HepG2 (cell line): ENCODE results near the gene MAP2K3. TPM values are rescaled to one million over a fixed set of nuclear protein-coding genes. Genes with fewer than 3 reads are reported as not detected.
A peak's percentile ranks its signal among the peaks of the same experiment; 100 is the strongest.

ENCODE experiments used
- FOSL2 ChIP-seq: sonication (generic); formaldehyde crosslinking; IDR thresholded peaks from 2 replicates; pipeline ENCODE4 v1.4.0; 2020; ENCODE audit warnings: missing genetic modification reagents
- GATA4 ChIP-seq: sonication (generic); IDR thresholded peaks from 2 replicates; pipeline ENCODE4 v1.6.1; 2016; ENCODE audit warnings: antibody characterized with exemption, low read depth, borderline replicate concordance
- MTERF4 ChIP-seq: sonication (generic); formaldehyde crosslinking; IDR thresholded peaks from 2 replicates; pipeline ENCODE4 v1.8.0; 2023; ENCODE audit warnings: mild to moderate bottlenecking, missing genetic modification reagents
- NFATC3 ChIP-seq: sonication (generic); formaldehyde crosslinking; IDR thresholded peaks from 2 replicates; pipeline ENCODE4 v1.5.1; 2020; ENCODE audit warnings: mild to moderate bottlenecking, missing genetic modification reagents
- NFKB2 ChIP-seq: sonication (generic); formaldehyde crosslinking; IDR thresholded peaks from 2 replicates; pipeline ENCODE4 v1.4.0; 2020; ENCODE audit warnings: missing genetic modification reagents, borderline replicate concordance
- NR1H2 ChIP-seq: sonication (generic); formaldehyde crosslinking; IDR thresholded peaks from 2 replicates; pipeline ENCODE4 v1.8.1; 2022; ENCODE audit warnings: low read depth, missing genetic modification reagents, borderline replicate concordance
- SALL1 ChIP-seq: sonication (generic); formaldehyde crosslinking; IDR thresholded peaks from 2 replicates; pipeline ENCODE4 v1.8.0; 2022; ENCODE audit warnings: mild to moderate bottlenecking, missing genetic modification reagents
- SATB2 ChIP-seq: sonication (generic); formaldehyde crosslinking; IDR thresholded peaks from 2 replicates; pipeline ENCODE4 v1.5.0; 2020; ENCODE audit warnings: missing genetic modification reagents
- SMAD1 ChIP-seq: sonication (generic); formaldehyde crosslinking; IDR thresholded peaks from 2 replicates; pipeline ENCODE4 v1.4.0; 2020; ENCODE audit warnings: missing genetic modification reagents, low read depth, mild to moderate bottlenecking, borderline replicate concordance
- TOE1 ChIP-seq: sonication (generic); formaldehyde crosslinking; IDR thresholded peaks from 2 replicates; pipeline ENCODE4 v1.4.0; 2020; ENCODE audit warnings: mild to moderate bottlenecking, missing genetic modification reagents
- ZBTB1 ChIP-seq: sonication (generic); formaldehyde crosslinking; IDR thresholded peaks from 2 replicates; pipeline ENCODE4 v1.4.0; 2020; ENCODE audit warnings: missing genetic modification reagents, borderline replicate concordance
- ZBTB7A ChIP-seq: sonication (generic); formaldehyde crosslinking; IDR thresholded peaks from 2 replicates; pipeline ENCODE4 v1.8.0; 2022; ENCODE audit warnings: mild to moderate bottlenecking, missing genetic modification reagents
- ZNF318 ChIP-seq: sonication (generic); formaldehyde crosslinking; IDR thresholded peaks from 2 replicates; pipeline ENCODE4 v1.4.0; 2020; ENCODE audit warnings: mild to moderate bottlenecking, missing genetic modification reagents
- ZNF746 ChIP-seq: sonication (generic); formaldehyde crosslinking; IDR thresholded peaks from 2 replicates; pipeline ENCODE4 v1.8.0; 2022; ENCODE audit warnings: mild to moderate bottlenecking, missing genetic modification reagents
- ZSCAN30 ChIP-seq: sonication (generic); formaldehyde crosslinking; IDR thresholded peaks from 2 replicates; pipeline ENCODE4 v1.5.0; 2020; ENCODE audit warnings: mild to moderate bottlenecking, missing genetic modification reagents
- polyA plus RNA-seq, 8 experiments: library from polyadenylated mRNA; depleted of rRNA in 3 of 8; stranded (reverse) in 7 of 8; unstranded in 1 of 8; fragments of >200 nt; fragmentation: Illumina TruSeq in 4 of 8; extraction: Trizol in 4 of 8; gene quantifications; 2 replicates each; pipeline versions ENCODE4 v1.2.1 to v1.2.3, GENCODE V29; 2011 to 2016; ENCODE audit warnings: low read depth in 4 of 8, missing spikeins in 1 of 8, mixed read lengths in 1 of 8; ENCODE audit not compliant: insufficient read depth in 1 of 8
- total RNA-seq, 5 experiments: library from RNA; depleted of rRNA; stranded (reverse); fragments of >200 nt; fragmentation: Illumina TruSeq; extraction: Trizol; gene quantifications; 2 replicates each; pipeline ENCODE4 v1.2.3, GENCODE V29; 2016; ENCODE audit warnings: low read depth in 1 of 5
- TF ChIP-seq, protein P1 (sequence below): fragments of 450-650 bp; IDR thresholded peaks from 2 replicates; pipeline ENCODE4 v1.6.1; 2016
- TF ChIP-seq, protein P2 (sequence below): sonication (generic); formaldehyde crosslinking; IDR thresholded peaks from 2 replicates; pipeline ENCODE4 v1.5.0; 2020; ENCODE audit warnings: mild to moderate bottlenecking, missing genetic modification reagents, borderline replicate concordance
- TF ChIP-seq, protein P3 (sequence below): sonication (generic); formaldehyde crosslinking; IDR thresholded peaks from 2 replicates; pipeline ENCODE4 v1.8.1; 2023; ENCODE audit warnings: mild to moderate bottlenecking, missing genetic modification reagents, borderline replicate concordance

The MAP2K3 gene
- total and polyA plus RNA-seq, 2 of the 13 experiments (the other 11 are each of a cell fraction or from before 2014, with no cell fraction given), result 20.5 to 27.4 TPM

- no peak for TF ChIP-seq ZNF318 (CRISPR knock-in tag)
- TF ChIP-seq SMAD1 (CRISPR knock-in tag), result no peak
- no peak for TF ChIP-seq GATA4
- TF ChIP-seq, protein P1, sequence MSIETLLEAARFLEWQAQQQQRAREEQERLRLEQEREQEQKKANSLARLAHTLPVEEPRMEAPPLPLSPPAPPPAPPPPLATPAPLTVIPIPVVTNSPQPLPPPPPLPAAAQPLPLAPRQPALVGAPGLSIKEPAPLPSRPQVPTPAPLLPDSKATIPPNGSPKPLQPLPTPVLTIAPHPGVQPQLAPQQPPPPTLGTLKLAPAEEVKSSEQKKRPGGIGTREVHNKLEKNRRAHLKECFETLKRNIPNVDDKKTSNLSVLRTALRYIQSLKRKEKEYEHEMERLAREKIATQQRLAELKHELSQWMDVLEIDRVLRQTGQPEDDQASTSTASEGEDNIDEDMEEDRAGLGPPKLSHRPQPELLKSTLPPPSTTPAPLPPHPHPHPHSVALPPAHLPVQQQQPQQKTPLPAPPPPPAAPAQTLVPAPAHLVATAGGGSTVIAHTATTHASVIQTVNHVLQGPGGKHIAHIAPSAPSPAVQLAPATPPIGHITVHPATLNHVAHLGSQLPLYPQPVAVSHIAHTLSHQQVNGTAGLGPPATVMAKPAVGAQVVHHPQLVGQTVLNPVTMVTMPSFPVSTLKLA, result peak; percentile 86
- no peak for TF ChIP-seq NR1H2 (CRISPR knock-in tag)
- TF ChIP-seq MTERF4 (CRISPR knock-in tag), result no peak
- TF ChIP-seq ZNF746 (CRISPR knock-in tag), result no peak
- no peak for TF ChIP-seq SATB2 (CRISPR knock-in tag)
- peak; percentile 62; the same call in 1 of the 2 replicates for TF ChIP-seq NFKB2 (CRISPR knock-in tag)
- TF ChIP-seq ZBTB1 (CRISPR knock-in tag), result no peak
- TF ChIP-seq FOSL2 (CRISPR knock-in tag), result peak; percentile 59; the same call in 1 of the 2 replicates
- no peak for TF ChIP-seq ZBTB7A
- TF ChIP-seq, protein P2, sequence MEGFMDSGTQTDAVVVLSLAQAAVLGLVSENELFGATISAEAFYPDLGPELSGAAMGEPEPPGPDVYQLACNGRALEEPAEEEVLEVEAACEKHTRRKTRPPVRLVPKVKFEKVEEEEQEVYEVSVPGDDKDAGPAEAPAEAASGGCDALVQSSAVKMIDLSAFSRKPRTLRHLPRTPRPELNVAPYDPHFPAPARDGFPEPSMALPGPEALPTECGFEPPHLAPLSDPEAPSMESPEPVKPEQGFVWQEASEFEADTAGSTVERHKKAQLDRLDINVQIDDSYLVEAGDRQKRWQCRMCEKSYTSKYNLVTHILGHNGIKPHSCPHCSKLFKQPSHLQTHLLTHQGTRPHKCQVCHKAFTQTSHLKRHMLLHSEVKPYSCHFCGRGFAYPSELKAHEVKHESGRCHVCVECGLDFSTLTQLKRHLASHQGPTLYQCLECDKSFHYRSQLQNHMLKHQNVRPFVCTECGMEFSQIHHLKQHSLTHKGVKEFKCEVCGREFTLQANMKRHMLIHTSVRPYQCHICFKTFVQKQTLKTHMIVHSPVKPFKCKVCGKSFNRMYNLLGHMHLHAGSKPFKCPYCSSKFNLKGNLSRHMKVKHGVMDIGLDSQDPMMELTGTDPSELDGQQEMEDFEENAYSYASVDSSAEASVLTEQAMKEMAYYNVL, result no peak
- no peak for TF ChIP-seq TOE1 (CRISPR knock-in tag)
- TF ChIP-seq, protein P3, sequence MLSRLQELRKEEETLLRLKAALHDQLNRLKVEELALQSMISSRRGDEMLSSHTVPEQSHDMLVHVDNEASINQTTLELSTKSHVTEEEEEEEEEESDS, result no peak
- no peak for TF ChIP-seq ZSCAN30
- TF ChIP-seq SALL1 (CRISPR knock-in tag), result peak; percentile 72
- TF ChIP-seq NFATC3 (CRISPR knock-in tag), result no peak
Measured at GRCh38 chr17:21280081-21280518, 4.4 kb upstream of the MAP2K3 start (continued).
